ENCODE data around the gene TMEM60.

DNA sequence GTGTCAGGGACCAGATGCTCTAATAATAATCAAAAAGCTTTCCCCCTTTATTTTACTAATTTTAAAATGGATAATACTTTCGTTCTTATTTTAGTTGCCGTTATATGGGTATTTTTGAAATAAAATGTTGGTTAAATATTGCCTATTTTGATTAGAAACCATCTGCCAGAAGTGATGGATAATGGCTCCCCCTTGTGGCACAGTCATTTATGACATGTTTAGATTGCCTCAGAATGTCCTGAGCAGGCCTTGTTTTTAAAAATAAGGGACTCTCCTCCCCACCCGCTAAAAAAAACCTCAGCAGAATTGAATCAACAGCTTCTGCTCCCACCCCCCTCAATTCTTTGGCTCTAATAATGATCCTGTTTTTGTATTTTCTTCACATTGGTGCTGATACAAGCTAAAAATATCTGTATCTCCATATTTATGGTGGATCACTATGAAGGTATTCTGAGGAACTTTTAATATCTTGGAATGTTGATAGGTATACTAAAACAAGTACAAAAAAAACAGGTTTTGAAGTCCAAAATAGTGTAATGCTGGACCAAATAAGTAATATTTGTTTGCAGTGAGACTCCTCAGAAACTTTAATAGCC, 38.8 kb downstream of the TMEM60 start:
- TF ChIP-seq, protein P1, sequence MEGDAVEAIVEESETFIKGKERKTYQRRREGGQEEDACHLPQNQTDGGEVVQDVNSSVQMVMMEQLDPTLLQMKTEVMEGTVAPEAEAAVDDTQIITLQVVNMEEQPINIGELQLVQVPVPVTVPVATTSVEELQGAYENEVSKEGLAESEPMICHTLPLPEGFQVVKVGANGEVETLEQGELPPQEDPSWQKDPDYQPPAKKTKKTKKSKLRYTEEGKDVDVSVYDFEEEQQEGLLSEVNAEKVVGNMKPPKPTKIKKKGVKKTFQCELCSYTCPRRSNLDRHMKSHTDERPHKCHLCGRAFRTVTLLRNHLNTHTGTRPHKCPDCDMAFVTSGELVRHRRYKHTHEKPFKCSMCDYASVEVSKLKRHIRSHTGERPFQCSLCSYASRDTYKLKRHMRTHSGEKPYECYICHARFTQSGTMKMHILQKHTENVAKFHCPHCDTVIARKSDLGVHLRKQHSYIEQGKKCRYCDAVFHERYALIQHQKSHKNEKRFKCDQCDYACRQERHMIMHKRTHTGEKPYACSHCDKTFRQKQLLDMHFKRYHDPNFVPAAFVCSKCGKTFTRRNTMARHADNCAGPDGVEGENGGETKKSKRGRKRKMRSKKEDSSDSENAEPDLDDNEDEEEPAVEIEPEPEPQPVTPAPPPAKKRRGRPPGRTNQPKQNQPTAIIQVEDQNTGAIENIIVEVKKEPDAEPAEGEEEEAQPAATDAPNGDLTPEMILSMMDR (IDR thresholded peaks at IDR 0.05), result peak; percentile 71 to 82 (median 79)
- no peak for TF ChIP-seq EP300 (IDR thresholded peaks at IDR 0.05)
- no peak for TF ChIP-seq POLR2AphosphoS5 (IDR thresholded peaks at IDR 0.05)
